NCI-H2029 treated with DMSO at 0.1 percent for 48 hours (cell line): ENCODE data around the gene NET1.

ENCODE experiments used
- DNase-seq: peaks from one replicate; lab custom pipeline; 2025; lab: John Stamatoyannopoulos, UW

The NET1 gene

GRCh38 chr10:5485948-5486852 lies 73.8 kb downstream of the NET1 start:
- no peak for DNase-seq

DNA sequence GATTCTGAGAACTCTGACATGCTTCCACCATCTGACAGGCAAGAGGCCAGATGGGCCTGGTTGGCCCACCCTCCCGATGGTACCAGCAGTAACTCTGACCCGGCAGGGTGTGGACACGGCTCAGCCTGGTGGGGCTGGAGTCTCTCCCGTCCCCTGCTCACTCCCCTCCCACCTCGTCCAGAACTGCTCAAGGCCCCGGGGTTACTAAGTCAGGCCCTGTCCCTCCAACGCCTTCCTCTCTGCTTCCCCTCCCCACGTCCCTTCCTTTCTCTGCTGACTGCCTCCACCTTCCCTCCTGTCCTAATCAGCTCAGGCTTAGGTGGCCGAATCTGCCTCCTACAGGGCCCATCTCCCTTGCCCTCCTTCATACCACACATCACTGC lies 74.5 kb downstream of the NET1 start:
- DNase-seq: no peak

- peak; percentile 79 for DNase-seq
These were observed 76.2 kb downstream of the NET1 start for GRCh38 chr10:5488272-5489161.

DNA sequence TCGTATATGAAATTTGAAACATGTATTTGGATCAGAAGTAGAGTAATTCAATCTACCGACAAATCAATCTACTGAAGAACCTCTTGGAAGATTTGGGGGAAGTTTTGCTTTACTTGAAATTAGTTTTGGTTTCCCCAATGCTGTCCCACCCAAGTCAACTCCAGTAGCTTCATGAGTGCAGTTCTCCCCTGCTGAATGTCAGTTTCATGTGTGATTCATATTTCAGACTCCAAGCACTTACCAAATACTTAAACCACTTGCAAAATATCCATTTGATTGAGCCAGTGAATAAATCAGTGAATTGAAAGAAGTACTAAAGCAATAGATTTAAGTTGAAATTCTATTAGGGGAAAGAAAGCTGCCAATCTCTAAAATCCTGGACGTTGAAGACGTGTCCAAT lies 77.7 kb downstream of the NET1 start:
- DNase-seq: no peak

DNA sequence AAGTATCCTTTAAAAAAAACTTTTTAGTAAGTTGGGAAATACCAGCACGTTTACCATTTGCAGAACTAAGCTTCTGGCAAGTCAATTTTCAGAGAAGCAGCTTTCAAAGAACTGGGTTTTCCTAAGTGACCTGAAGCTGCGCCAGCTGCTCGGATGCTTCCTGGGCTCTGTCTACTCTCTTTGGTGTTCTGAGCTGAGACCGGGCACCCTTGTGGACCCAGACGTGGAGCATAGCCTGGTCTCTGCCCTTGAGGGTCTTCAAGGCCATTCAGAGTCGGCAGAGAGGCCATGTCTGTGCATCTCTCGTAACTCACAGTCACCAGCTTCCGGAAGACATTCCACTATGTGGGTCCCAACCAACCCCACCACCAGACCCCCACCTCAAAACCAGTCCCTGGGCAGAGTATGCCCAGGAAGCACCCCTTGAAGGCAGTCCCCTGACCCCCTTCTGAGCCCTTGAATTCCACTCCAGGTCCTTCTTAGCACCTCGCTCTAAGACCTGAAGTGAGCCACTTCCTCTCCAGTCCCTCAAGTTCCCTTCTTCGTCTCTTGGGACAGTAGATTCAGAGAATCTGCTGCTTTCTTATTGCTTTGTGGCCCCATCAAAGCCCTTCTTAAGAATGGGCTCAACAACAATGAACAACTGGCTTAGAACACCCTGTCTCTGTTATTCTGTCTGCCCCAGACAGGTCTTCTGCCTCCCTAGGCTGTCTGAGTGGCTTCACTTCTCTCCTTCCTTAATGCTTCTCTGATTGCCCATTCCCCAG lies 78.5 kb downstream of the NET1 start:
- DNase-seq: no peak

DNA sequence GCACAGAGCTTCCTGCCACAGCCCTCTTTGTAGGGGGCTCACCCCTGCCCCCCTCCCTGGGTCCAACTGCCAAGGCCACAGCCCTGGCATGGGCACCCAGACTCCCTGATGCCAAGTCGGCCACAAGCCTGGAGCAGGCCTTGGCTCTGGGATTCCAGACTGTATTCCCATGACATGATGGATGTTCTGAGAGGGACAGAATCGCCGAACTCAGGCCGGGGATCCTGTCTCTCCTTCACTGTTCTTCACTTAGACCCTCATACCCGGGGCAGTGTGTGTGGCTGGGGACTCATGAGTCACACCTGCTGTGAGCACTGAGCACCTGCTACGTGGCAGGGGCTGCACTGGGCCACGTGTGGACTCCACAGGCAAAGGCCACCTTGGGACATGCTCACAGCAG lies 79.1 kb downstream of the NET1 start:
- no peak for DNase-seq

DNA sequence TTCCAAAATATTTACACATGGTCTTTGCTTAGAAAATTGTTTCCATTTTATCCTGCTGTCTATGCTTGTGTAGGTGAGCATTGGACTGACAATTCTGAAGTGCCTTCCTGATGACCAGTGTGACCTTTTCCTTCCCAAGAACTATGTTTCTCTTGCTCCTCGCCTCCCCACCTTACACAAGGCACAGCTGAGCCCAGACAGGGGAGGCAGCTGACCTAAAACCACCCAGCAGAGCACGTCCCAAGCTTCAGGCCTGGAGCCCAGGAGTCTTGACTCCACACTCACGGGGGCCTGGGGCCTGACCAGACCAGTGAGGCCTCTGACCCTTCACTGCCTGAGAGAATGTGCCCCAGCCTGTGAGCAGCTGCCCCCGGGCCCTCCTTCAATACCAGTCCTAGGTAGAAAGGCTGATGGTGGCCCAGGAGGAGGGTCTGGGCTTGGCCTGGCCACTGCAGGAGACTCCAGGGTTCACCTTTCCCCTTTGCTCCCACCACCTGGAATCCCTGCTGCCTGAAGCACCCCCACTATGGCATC lies 80.0 kb downstream of the NET1 start:
- no peak for DNase-seq

DNA sequence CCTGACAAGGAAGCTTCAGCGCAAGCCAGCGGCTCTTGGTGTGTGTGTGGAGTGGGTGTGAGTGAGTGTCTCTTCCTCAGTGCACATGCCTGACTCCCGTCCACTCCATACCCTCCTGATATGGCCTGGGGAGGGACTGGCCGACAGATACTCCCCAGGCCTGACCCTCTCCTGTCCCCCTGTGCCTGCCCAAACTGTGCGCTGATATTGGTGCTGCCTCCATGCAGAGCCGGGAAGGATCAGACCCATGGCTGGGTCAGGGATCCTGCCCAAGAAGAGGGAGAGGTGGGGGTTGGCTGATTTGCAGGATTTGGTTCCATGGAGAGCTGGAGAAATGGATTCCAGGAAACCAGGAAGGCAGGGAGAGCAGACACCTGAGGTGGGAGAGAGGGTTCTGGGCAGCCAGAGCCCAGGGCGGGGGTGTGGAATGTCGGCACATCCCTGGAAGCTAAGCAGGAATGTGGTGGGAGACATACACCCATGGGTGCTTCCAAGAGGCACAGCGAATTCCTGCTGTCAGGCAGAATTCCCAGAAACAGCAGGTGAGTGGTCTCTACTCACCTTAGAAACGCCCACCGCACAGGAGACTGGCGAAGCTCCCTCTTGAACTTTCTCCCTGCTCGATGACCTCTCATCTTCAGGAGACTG lies 80.7 kb downstream of the NET1 start:
- no peak for DNase-seq

DNA sequence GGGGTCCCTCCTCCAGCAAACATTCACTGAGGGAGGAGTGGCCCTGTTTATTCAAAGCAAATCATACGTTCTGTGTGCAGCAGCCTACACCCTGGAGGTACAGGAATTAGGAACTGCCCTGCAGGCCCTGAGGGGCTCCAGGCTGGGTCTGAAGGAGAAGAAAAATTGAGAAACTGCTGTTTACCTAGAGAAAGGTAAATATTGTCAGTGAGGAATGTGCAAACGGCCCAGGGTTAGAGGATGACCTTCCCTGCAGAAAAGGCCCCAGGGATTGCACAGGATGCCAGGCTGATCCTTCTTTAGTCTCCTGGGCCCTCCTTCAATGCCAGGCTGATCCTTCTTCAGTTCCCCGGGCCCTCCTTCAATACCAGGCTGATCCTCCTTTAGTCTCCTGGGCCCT lies 81.3 kb downstream of the NET1 start:
- no peak for DNase-seq

GRCh38 chr10:5494611-5495010 lies 82.3 kb downstream of the NET1 start:
- DNase-seq: no peak

- DNase-seq: no peak
These were observed 84.2 kb downstream of the NET1 start for GRCh38 chr10:5496261-5497250.

GRCh38 chr10:5497289-5497688 lies 84.9 kb downstream of the NET1 start:
- no peak for DNase-seq

DNA sequence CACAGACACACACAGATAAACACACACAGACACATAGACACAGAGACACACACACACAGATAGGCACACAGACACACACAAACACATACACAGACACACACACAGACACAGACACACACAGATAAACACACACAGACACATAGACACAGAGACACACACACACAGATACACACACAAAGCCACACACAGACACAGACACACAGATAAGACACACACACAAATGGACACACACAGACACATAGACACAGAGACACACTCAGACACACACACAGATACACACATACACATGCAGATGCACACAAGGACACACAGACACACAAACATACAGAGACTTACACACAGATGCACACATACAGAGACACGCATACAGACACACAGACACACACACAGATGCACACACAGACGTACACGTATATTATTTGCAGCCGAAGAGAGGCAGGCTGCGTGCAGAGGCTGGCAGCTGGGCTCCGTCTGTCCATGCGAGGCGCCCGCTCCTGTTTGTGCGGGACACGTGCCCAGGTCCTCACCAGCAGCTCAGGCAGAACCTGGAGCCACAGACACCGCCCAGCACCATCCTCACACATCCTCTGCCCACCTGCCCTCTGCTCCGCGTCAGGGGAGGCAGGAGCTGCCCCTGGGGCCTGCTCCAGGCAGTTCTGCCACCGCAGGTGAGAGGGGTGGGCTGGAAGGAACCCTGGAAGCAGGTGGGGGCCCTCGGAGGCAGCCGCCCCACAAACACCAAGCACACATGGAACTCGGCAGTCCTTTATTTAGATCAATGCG lies 85.8 kb downstream of the NET1 start:
- no peak for DNase-seq

DNA sequence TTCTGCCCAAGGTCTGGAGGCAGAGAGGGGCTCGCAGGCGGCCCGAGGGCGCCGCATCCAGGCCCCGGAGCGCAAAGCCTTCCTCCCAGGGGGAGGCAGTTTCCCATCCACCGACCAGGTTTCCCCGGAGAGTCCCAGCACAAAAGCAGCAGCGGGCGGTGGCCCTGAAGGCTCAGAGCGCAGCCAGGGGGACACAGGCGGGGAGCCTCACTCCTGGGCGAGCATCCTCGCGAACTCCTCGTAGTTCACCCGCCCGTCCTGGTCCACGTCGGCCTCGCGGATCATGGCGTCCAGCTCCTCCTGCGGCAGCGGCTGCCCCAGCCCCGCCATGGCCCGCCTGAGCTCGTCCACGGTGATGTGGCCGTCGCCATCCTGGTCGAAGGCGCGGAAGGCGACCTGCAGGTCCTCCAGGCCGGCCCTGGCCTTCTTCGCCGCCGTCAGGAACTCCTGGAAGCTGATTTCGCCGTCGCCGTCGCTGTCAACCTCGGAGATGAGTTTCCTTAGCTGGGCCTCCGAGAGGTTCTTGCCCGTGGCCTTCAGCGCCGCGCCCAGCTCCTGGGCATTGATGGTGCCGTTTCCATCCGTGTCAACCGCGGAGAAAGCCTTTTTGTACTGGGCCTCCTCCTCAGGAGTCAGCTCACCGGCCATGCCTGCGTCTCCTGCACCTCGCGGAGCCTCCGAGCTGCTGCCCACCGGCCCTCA lies 86.6 kb downstream of the NET1 start:
- no peak for DNase-seq

GRCh38 chr10:5499493-5500140 lies 87.3 kb downstream of the NET1 start, which contains the start of gene CALML5:
TSS of gene CALML5 (minus strand) at chr10:5499570. CDS start at chr10:5499438, 132 bp downstream.
- DNase-seq: no peak

DNA sequence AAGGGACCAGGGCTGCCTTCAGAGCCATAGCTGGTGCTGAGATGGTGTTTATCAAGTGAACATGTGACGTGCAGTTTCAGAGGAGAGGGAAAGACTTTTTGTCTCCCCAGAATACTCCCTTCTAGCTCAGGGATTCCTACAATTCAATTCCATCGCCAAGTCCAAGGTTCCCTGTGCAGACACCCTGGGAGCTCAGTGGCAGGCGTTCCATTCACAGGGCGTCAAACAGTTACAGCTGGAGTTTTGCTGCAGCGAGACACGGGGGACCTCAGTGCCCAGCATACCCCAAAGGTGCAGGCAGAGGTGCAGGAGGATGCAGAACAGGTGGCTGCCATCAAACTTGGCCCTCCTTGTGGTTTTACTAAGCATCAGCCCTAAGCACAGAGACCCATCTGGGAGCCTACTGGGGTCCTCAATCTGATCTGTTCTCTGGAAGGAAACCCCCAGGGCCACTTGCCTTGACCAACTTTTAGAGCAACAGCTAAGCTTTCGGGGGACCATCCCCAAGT lies 87.9 kb downstream of the NET1 start:
- DNase-seq: no peak

GRCh38 chr10:5500910-5501309 lies 88.6 kb downstream of the NET1 start:
- no peak for DNase-seq

GRCh38 chr10:5502061-5502521 lies 89.7 kb downstream of the NET1 start:
- no peak for DNase-seq
